DND-41 (cell line): ENCODE results near the gene PGA3.
"Not testable (repeated sequence)": the region's sequence is repeated elsewhere in the genome, so short reads cannot be mapped to it uniquely, and the experiment has no call there.

ENCODE experiments used
- ATAC-seq: fragments of 200-7000 bp; cut with Tn5 transposase; 3 replicates; pipeline ENCODE4 v1.9.1; 2021; ENCODE audit warnings: low read depth; ENCODE audit not compliant: insufficient read depth
- DNase-seq: peaks from one replicate; pipeline ENCODE4 v3.0.0-alpha.2; 2020
- H2AFZ ChIP-seq: 2 replicates; pipeline ENCODE4 v1.6.0; 2012; ENCODE audit warnings: low read depth, low read length
- H3K27ac ChIP-seq: 2 replicates; pipeline ENCODE4 v1.5.1; 2012; ENCODE audit warnings: low read length, inconsistent platforms
- H3K27me3 ChIP-seq: fragments of 200-600 bp; sonication (generic); 2 replicates; pipeline ENCODE4 v1.6.0; 2012; ENCODE audit warnings: low read length, mild to moderate bottlenecking, inconsistent platforms; ENCODE audit not compliant: insufficient read depth, poor library complexity
- H3K36me3 ChIP-seq: 2 replicates; pipeline ENCODE4 v1.5.1; 2012; ENCODE audit warnings: low read length, inconsistent platforms; ENCODE audit not compliant: insufficient read depth
- H3K4me1 ChIP-seq: 2 replicates; pipeline ENCODE4 v1.5.1; 2012; ENCODE audit warnings: mild to moderate bottlenecking, low read length; ENCODE audit not compliant: insufficient read depth
- H3K4me2 ChIP-seq: 2 replicates; pipeline ENCODE4 v1.6.0; 2012; ENCODE audit warnings: mild to moderate bottlenecking, moderate library complexity, low read length, inconsistent platforms; ENCODE audit not compliant: insufficient read depth
- H3K4me3 ChIP-seq, 2 experiments: fragments of 200-600 bp in 1 of 2; shearing (Covaris generic) in 1 of 2; 2 replicates each; pipeline ENCODE4 v1.5.1; 2012 to 2016; ENCODE audit warnings: inconsistent platforms in 2 of 2, low read length in 2 of 2, mild to moderate bottlenecking in 2 of 2, low read depth in 1 of 2, moderate library complexity in 1 of 2
- H3K79me2 ChIP-seq: 2 replicates; pipeline ENCODE4 v1.6.0; 2012; ENCODE audit warnings: low read length, inconsistent platforms; ENCODE audit not compliant: insufficient read depth
- H3K9ac ChIP-seq: 2 replicates; pipeline ENCODE4 v1.6.0; 2012; ENCODE audit warnings: low read depth, mild to moderate bottlenecking, inconsistent platforms, low read length, moderate library complexity
- H3K9me3 ChIP-seq: 2 replicates; pipeline ENCODE4 v1.5.1; 2012; ENCODE audit warnings: low read length, moderate library complexity, mild to moderate bottlenecking, inconsistent platforms; ENCODE audit not compliant: insufficient read depth, severe bottlenecking
- H4K20me1 ChIP-seq: 2 replicates; pipeline ENCODE4 v1.6.0; 2012; ENCODE audit warnings: low read length; ENCODE audit not compliant: insufficient read depth

Gene PGA3

DNA sequence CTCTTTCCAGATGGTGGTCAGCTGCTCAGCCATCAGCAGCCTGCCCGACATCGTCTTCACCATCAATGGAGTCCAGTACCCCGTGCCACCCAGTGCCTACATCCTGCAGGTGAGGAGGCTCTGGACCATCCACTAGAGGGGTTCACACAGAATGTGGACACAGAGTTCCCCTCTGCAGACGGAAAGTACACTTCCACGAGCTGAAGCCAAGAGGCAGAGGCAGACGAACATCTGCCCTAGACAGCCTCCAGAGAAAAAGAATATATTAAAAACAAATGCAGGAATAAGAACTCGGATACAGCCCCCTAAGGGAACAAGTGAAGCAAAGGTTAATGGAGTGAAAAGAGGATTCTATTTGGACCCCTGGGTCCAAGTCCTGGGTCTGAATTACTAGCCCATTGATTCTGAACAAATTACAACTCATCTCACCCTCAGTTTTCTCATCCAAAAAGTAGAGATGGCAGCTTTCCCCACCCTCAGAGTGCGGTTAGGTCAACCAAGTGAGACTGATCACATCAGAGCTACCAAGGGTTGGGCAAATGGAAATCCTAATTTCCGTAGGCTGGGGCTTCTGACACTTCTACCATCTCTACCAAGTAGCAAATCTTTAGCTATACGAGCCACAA is 8.1 kb downstream of the PGA3 start:
- H2AFZ ChIP-seq, H3K27ac ChIP-seq, H3K4me2 ChIP-seq, DNase-seq, H3K4me3 ChIP-seq, H3K79me2 ChIP-seq, H3K9me3 ChIP-seq, H4K20me1 ChIP-seq, H3K9ac ChIP-seq, H3K4me1 ChIP-seq, H3K36me3 ChIP-seq, ATAC-seq, H3K27me3 ChIP-seq: not testable (repeated sequence)

DNA sequence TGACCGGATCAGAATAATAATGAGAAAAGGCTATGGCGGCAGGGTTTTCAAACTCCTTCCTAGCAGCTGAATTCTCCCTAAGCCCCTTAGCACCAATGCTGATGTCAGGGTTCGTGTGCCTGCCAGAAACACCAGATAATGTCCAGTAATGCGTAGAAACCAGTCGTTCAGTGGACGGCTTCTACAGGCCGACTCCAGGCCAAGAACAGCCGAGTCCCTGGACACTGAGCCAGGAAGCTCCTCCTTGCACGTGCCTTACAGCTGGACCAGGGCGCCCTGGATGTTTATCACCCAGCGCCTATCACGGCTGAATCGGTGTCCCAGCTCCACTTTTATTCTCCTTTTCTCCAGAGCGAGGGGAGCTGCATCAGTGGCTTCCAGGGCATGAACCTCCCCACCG is 8.9 kb downstream of the PGA3 start:
- not testable (repeated sequence) for H3K4me3 ChIP-seq, H3K36me3 ChIP-seq, H3K79me2 ChIP-seq, H2AFZ ChIP-seq, H3K9ac ChIP-seq, H3K27ac ChIP-seq, ATAC-seq, H3K9me3 ChIP-seq, H3K27me3 ChIP-seq, H3K4me1 ChIP-seq, H3K4me2 ChIP-seq, DNase-seq, H4K20me1 ChIP-seq

DNA sequence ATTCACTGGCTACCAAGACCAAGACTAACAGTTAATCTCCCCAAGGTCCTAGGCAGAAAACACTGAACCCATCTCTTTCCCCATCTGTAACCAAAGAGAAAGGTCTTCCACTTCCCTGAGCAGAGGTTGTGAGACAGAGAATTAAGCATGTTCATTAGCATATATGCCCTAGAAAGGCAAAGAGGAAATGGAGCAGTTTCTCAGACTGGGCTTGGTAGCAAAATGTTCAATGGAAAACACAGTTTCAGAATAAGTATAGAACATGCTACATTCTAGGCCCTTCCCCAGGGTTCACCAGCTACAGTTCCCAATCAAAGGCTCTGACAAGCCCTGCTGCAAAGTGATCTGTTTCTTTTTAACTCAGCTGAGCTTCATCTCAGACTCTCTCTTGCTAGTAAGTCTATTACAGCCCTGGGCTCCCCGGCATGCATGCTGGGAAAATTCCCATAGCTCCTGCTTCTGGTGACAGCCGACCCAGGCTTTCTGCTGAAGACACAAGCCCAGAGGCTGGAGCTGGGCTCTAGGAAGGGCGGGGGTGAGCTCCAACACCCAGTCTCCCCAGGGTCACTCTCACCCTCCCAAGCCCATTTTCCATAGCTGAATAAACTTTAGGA is 10.5 kb downstream of the PGA3 start:
- ATAC-seq, H3K4me1 ChIP-seq, H3K79me2 ChIP-seq, H3K9me3 ChIP-seq, H3K36me3 ChIP-seq, DNase-seq, H4K20me1 ChIP-seq, H3K4me3 ChIP-seq, H3K27ac ChIP-seq, H3K27me3 ChIP-seq, H3K9ac ChIP-seq, H2AFZ ChIP-seq, H3K4me2 ChIP-seq: not testable (repeated sequence)

DNA sequence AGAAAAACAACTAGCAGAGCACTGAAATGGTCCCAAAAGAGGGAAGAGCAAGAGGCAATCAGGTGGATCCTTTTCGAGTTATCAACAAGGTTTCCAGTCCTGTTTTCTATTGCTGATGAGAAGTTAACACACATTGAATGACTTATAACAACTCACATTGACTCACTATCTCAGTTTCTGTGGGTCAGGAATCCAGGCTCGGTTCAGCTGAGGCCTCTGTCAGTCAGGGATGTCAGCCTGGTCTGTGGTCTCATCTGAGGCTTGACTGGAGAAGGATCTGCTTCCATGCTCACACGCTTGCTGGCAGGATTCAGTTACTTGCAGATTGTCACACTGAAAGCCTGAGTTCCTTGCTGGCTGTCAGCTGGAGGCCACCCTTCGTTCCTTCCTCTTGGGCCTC is 15.0 kb downstream of the PGA3 start:
- not testable (repeated sequence) for ATAC-seq, H3K9ac ChIP-seq, H2AFZ ChIP-seq, H3K4me2 ChIP-seq, H3K27ac ChIP-seq, H3K27me3 ChIP-seq, H3K4me1 ChIP-seq, H3K36me3 ChIP-seq, H3K4me3 ChIP-seq, H4K20me1 ChIP-seq, H3K9me3 ChIP-seq, DNase-seq, H3K79me2 ChIP-seq

DNA sequence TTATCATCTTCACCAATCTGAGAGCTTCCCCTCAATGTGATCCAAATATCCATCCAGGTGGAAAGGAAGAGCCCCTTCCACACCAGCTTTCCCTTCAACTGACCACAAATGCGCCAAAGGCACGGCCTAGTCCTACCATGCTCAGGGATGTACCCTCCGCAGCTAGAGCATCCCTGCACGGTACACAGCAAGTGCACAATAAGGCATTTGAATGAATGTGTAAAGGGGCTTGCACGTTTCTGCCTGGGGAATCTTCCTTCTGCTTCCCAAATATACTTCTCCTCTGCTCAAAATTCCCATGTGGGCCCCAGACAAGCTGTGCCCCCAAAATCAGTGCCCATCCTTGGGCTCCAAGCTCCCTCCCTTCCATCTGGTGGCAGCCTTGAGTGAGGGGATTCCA is 15.7 kb downstream of the PGA3 start:
- H4K20me1 ChIP-seq, H3K27ac ChIP-seq, H3K4me3 ChIP-seq, ATAC-seq, H2AFZ ChIP-seq, H3K27me3 ChIP-seq, H3K9me3 ChIP-seq, DNase-seq, H3K4me1 ChIP-seq, H3K9ac ChIP-seq, H3K36me3 ChIP-seq, H3K4me2 ChIP-seq, H3K79me2 ChIP-seq: not testable (repeated sequence)

DNA sequence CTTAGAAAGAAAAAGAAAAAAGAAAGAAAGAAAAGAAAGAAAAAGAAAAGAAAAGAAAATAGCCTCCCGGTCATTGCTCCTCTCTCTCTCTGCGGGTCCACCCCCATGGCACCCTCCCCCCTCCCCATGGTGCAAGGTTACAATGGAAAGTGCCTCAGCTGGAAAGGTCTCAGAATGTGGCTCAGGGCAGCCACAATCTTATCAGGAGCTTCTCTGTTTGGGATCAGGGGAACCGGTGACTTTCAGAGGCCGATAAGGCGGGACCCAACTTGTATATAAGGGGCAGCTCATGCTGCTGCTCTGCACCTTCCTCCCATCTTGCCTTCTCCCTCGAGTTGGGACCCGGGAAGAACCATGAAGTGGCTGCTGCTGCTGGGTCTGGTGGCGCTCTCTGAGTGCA is 18.7 kb downstream of the PGA3 start, which contains the start of gene PGA4:
TSS of gene PGA4 (plus strand) at position 301 of the 400 bp plus-strand sequence. CDS start at position 355, 54 bp downstream.
- not testable (repeated sequence) for H2AFZ ChIP-seq

DNA sequence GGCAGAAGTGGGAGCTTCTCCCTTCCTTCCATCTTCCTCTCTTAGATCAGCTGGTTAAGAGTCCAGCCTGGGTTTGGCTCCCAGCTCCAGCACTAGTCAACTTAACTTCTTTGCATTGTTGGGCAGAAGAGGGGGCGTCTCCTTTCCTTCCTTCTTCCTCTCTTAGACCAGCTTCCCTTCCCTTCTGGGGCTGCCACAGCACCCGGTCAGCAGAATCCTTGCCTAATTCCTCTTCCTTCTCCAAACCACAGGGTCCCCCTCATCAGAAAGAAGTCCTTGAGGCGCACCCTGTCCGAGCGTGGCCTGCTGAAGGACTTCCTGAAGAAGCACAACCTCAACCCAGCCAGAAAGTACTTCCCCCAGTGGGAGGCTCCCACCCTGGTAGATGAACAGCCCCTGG is 19.4 kb downstream of the PGA3 start:
- not testable (repeated sequence) for ATAC-seq, DNase-seq, H3K4me3 ChIP-seq, H4K20me1 ChIP-seq, H3K27ac ChIP-seq, H3K79me2 ChIP-seq, H3K4me1 ChIP-seq, H3K36me3 ChIP-seq, H3K4me2 ChIP-seq, H2AFZ ChIP-seq, H3K9me3 ChIP-seq, H3K27me3 ChIP-seq, H3K9ac ChIP-seq

More for the DNA sequence above, 18.7 kb downstream of the PGA3 start, which contains the start of gene PGA4:
- H3K4me3 ChIP-seq, H3K4me2 ChIP-seq, H3K27ac ChIP-seq, H3K9me3 ChIP-seq, H3K4me1 ChIP-seq, ATAC-seq, H3K79me2 ChIP-seq, H3K36me3 ChIP-seq, H3K27me3 ChIP-seq, H4K20me1 ChIP-seq, DNase-seq, H3K9ac ChIP-seq: not testable (repeated sequence)

DNA sequence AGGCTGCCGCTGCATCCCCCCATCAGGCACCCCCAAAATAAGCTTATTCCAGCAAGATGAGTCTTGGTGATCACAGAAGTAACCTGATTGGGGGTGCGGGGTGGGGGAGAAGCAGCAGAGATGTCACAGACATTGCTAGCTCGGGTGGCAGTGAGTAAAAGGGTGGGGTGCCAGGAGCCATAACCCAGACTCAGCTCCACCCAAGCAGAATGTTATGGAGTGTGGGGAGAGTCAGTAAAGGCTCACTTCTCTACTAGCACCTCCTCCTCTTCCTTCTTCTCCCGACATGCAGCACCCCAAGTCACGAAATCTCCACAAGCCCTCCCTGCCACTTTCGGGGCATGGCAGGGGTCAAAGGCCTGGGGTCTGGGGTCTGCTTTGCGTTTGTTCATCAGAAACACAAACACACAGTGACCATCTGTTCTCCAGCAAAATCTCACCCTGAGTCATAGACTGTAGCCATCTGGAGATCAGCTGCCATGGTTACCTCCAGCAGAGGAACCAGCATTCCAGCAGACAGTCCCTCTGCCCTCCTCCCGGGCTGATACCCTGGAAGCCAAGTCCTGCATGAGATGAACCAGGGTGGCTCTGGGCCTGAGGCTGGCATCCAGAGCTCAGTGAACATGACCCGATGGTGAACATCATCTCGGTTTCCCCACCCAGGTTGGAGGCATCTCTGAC is 23.3 kb downstream of the PGA3 start:
- not testable (repeated sequence) for H3K27ac ChIP-seq, DNase-seq, H4K20me1 ChIP-seq, H3K9ac ChIP-seq, H3K4me1 ChIP-seq, H3K4me3 ChIP-seq, H3K36me3 ChIP-seq, H3K79me2 ChIP-seq, H3K9me3 ChIP-seq, H3K4me2 ChIP-seq, ATAC-seq, H2AFZ ChIP-seq, H3K27me3 ChIP-seq
